ENCODE data around the gene CIDEC. TPM values are rescaled to one million over a fixed set of nuclear protein-coding genes. Genes with fewer than 3 reads are reported as not detected.
"Not testable (repeated sequence)": the region's sequence is repeated elsewhere in the genome, so short reads cannot be mapped to it uniquely, and the experiment has no call there.

CIDEC gene
- total RNA-seq, 1 experiment from 2014 or later, result not detected

DNA sequence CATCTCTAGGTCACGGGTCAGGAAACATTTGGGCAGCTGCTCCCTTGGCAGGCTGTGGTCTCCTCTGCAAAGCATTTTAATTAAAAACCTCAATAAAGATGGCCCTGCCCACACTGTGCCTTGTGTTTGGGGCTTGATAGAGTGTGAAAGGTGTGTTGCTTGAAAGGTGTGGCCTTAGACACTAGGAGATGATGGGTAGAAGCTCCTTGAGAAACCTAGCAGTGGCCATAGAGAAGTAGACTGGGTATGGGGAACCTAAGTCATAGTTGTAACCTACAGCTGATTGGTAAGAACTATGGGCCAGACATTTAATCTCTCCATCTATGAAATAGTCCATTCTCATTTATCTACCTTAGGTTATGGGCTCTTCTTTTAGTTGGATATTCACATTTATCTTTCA lies 13.7 kb upstream of the CIDEC start:
- H3K27ac ChIP-seq, result no peak overlapping the region
- no peaks in the 10 kb centered on the region; the same call in 1 of the 2 replicates for H3K27me3 ChIP-seq
- no peak for DNase-seq
- H3K4me1 ChIP-seq, result peaks cover 3% of the 10 kb centered on the region; the same call in 1 of the 2 replicates
- peaks cover 14% of the 10 kb centered on the region for H3K36me3 ChIP-seq
- H3K4me3 ChIP-seq, result no peak overlapping the region
- no peaks in the 10 kb centered on the region for H3K9me3 ChIP-seq (replicated peaks)

DNA sequence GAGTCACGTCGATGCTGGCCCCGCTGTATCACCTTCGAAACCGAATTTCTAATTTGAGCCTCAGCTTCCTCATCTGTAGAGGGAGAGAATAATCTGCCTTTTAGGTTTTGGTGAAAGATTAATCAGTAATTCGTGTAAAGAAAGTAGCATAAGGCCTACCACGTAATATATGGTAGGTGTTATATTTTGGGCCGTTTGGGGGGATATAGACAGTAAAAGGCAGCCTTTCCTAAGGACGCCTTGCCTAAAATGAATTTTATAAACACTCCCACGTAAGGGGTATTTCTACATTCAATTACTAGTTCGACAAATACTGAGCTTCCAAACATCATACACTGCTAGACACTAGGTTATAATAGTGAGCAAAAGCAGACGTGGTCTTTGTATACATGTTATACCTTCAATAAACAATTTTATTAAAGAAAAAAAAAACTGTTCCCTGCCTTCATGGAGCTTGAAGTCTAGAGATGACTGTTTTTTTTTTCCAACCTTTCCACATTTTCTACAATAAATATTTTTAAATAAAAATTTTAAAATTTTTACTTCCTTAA lies 11.1 kb upstream of the CIDEC start:
- no peaks in the 10 kb centered on the region for H3K9me3 ChIP-seq (replicated peaks)
- H3K27me3 ChIP-seq, result no peaks in the 10 kb centered on the region; the same call in 1 of the 2 replicates
- no peak for DNase-seq
- H3K4me3 ChIP-seq, result peak overlapping the region; percentile 98
- H3K36me3 ChIP-seq, result peaks cover 14% of the 10 kb centered on the region
- peak overlapping the region; percentile 82 for H3K27ac ChIP-seq
- peaks cover 3% of the 10 kb centered on the region; the same call in 1 of the 2 replicates for H3K4me1 ChIP-seq

DNA sequence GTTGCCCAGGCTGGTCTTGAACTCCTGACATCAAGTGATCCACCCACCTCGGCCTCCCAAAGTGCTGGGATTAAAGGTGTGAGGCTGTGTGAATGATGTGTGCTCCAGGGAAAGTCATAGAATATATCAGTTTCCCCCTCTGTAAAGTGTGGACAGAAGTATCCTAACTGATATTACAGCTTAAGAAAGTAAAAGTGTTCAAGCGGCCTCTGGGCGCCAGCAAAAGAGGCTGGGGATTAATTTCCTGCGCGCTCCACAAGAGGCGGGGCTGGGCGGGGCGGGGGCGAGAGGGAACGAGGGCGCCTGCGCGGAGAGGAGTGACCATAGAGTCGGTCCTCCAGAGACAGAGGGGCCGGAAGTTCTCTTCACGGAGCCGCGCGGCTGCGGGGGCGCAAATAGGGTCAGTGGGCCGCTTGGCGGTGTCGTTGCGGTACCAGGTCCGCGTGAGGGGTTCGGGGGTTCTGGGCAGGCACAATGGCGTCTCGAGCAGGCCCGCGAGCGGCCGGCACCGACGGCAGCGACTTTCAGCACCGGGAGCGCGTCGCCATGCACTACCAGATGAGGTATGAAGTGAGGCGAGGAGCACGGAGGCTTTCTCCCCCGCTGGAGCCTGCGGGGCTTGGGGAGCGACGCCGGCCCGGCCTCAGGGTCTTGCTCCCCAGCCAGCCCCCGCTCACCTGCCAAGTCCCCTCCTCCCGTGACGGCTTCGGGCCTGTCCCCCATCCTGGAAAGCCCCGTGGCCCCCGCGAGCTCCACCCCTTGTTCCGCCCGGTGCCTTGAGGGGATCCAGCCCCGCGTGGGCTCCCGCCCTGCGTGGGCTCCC lies 10.4 kb upstream of the CIDEC start, which contains the start of gene JAGN1:
Gene JAGN1, plus strand, starts transcription at position 362 of the 823 bp plus-strand sequence. Its CDS starts 113 bp downstream, at position 475.
- Histone ChIP-seq H3K36me3 (peaks cover 14% of the 10 kb centered on the region), H3K27ac (peak within 1 kb of the TSS; percentile 82), H3K4me1 (peaks cover 3% of the 10 kb centered on the region; the same call in 1 of the 2 replicates), H3K4me3 (peak within 1 kb of the TSS; percentile 98), H3K9me3 (replicated peaks) (no peaks in the 10 kb centered on the region), H3K27me3 (no peaks in the 10 kb centered on the region; the same call in 1 of the 2 replicates)
- peak; percentile 86 to 95 for DNase-seq

DNA sequence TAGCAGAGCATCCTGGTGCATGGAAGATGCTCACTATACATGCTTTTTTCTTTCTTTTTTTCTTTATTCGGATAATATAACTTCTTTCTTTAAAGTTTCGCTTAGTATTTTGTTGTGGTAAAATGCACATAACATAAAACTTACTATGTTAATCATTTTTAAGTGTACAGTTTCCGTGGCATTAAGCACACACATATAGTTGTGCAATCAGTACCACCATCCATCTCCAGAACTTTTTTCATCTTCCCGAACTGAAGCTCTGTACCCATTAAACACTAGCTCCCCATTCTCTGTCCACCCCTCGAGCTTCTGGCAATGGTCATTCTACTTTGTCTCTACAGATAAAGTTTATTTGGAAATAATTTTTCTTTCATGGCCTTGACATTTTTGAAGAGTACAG lies 9.4 kb upstream of the CIDEC start:
- Histone ChIP-seq H3K36me3 (peaks cover 14% of the 10 kb centered on the region), H3K9me3 (replicated peaks) (no peaks in the 10 kb centered on the region), H3K4me3 (no peak overlapping the region), H3K27ac (no peak overlapping the region), H3K4me1 (peaks cover 9% of the 10 kb centered on the region), H3K27me3 (no peaks in the 10 kb centered on the region; the same call in 1 of the 2 replicates)
- DNase-seq, result no peak

DNA sequence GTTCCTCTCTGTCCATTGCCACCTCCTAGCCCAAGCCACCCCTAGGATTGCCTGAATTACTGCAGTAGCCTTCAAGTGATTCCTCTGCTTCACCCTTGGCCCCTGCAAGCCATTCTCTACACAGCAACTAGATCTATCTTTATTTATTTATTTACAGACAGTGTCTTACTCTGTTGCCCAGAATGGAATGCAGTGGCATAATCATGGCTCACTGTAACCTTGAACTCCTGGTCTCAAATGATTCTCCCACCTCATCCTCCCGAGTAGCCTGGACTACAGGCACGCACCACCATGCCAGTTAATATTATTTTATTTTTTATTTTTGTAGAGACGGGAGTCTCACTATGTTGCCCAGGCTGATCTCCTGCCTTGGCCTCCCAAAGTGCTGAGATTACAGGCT lies 8.5 kb upstream of the CIDEC start:
- peaks cover 14% of the 10 kb centered on the region for H3K36me3 ChIP-seq

DNA sequence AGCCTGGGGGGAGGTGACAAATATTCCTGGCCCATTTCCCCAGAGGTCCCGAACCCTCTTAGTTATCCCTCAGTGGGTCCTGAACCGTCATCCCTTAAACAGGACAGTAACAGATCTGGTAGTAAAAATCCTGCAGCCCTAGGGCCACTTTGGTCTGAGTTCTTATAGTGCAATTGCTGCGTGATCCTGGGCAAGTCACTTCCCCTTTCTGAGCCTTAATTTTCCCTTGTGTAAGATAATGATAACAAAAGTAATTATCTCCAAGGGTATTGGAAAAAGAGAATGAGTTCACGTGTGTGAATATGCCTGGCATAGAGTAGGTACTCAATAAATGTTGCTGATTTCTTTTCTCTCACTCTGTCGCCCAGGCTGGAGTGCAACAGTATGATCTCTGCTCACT lies 7.4 kb upstream of the CIDEC start:
- Histone ChIP-seq H3K4me3 (no peak overlapping the region), H3K27me3 (no peaks in the 10 kb centered on the region; the same call in 1 of the 2 replicates), H3K36me3 (peaks cover 6% of the 10 kb centered on the region), H3K9me3 (replicated peaks) (no peaks in the 10 kb centered on the region), H3K27ac (no peak overlapping the region), H3K4me1 (peaks cover 11% of the 10 kb centered on the region)
- DNase-seq, result no peak

More for the DNA sequence above, 8.5 kb upstream of the CIDEC start:
- DNase-seq, result no peak
- H3K9me3 ChIP-seq (replicated peaks), result no peaks in the 10 kb centered on the region
- no peaks in the 10 kb centered on the region; the same call in 1 of the 2 replicates for H3K27me3 ChIP-seq
- no peak overlapping the region for H3K4me3 ChIP-seq
- H3K27ac ChIP-seq, result no peak overlapping the region
- H3K4me1 ChIP-seq, result peaks cover 11% of the 10 kb centered on the region

DNA sequence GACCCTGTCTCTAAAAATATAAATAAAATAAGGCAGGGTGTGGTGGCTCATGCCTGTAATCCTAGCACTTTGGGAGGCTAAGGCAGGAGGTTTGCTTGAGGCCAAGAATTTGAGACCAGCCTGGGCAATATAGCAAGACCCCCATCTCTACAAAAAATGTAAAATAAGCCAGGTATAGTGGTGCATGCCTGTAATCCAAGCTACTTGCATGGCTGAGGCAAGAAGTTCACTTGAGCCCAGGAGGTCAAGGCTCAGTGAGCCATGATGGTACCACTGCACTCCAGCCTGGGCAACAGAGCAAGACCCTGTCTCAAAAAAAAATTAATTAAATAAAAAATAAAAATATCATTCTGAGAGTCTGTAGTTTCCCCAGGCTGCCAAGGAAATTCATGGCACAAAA lies 6.3 kb upstream of the CIDEC start:
- Histone ChIP-seq H3K27ac (no peak overlapping the region), H3K9me3 (replicated peaks) (no peaks in the 10 kb centered on the region), H3K4me3 (no peak overlapping the region), H3K27me3 (no peaks in the 10 kb centered on the region; the same call in 1 of the 2 replicates), H3K36me3 (no peaks in the 10 kb centered on the region; the same call in 1 of the 2 replicates), H3K4me1 (peaks cover 15% of the 10 kb centered on the region)
- DNase-seq, result no peak

DNA sequence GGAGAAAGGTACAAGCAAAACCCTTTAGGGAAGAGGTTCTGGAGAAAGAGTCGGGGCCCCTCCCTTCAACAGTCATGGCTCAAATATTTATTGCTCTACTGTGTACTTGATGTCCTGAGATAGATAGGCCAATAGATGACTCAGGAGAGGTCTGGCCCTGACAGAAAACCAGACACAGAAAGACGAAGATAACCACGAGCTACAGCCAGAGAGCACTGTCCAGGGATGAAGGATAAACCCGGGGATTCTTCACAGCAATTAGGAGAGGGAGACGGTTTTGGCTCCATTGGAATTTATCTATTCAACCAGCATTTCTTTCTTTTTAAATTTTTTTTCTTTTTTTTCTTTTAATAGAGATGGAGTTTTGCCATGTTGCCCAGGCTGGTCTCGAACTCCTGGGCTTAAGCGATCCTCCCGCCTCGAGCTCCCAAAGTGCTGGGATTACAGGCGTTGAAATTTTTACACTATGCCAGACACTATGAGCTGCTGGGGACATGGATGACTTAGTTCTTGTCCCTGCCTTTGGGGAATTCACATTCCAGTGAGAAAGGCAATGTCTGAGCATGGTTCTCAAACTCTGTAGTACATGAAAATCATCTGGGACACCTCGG lies 4.6 kb upstream of the CIDEC start:
- no peak overlapping the region for H3K4me3 ChIP-seq

DNA sequence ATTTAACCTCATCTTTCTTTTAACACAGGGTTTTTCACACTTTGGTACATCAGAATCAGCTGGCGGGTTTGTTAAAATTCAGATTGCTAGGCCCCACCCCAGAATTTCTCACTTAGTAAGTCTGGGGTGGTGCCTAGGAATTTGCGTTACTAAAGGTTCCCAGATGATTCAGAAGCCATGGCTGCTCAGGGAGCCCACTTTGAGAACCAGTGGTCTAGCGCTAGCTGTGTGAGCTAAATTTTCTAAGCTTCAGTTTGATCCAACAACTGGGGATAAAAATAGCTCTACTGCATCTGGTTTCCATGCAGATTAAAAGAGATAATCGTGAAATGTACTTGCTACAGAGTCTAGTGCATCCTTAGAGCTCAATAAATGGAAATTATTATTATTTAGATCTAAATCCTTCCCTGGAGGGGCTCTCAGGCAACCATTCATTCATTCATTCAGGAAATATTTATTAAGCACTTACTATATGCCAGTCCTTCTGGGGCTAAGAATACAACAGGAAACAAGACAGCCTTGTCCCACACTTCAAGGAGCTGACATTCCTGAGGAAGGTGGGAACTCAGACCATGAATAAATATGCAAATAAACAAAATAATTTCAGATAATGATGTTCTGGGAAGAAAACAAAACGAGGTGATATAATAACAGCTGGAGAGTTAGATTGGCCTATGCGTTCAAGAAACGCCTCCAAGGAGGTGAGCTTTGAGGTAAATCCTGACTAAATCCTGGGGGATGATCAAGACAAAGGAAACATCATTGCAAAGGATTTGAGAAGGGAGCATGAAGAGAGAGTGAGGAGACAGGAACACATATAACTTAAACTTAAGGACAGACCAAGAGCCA lies 3.9 kb upstream of the CIDEC start:
- no peaks in the 10 kb centered on the region for H3K9me3 ChIP-seq (replicated peaks)
- no peak for DNase-seq
- H3K4me3 ChIP-seq, result no peak overlapping the region
- H3K36me3 ChIP-seq, result no peaks in the 10 kb centered on the region
- peaks cover 19% of the 10 kb centered on the region for H3K4me1 ChIP-seq
- H3K27me3 ChIP-seq, result no peaks in the 10 kb centered on the region
- H3K27ac ChIP-seq, result no peak overlapping the region

More for the DNA sequence above, 4.6 kb upstream of the CIDEC start:
- H3K27ac ChIP-seq, result no peak overlapping the region
- peaks cover 19% of the 10 kb centered on the region for H3K4me1 ChIP-seq
- H3K9me3 ChIP-seq (replicated peaks), result no peaks in the 10 kb centered on the region
- H3K36me3 ChIP-seq, result no peaks in the 10 kb centered on the region
- no peak for DNase-seq
- H3K27me3 ChIP-seq, result no peaks in the 10 kb centered on the region; the same call in 1 of the 2 replicates

DNA sequence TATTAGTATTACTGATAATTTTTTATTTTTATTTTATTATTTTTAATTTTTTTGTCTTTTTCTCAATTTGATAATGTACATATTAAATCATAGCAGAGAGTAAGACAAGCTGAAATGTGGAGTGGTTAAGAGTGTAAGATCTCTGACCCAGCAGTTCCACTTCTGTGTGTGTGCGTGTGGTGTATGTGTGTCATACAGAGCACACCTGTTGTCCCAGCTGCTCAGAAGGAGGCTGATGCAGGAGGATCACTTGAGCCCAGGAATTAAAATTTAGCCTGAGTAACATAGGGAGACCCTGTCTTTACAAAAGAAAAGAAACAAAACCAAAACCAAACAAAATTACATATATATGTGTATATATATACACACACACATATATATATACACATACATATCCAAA lies 1.4 kb upstream of the CIDEC start:
- no peak overlapping the region for H3K27ac ChIP-seq
- H3K4me3 ChIP-seq, result no peak overlapping the region
- H3K9me3 ChIP-seq (replicated peaks), result no peaks in the 10 kb centered on the region
- peaks cover 19% of the 10 kb centered on the region for H3K4me1 ChIP-seq
- DNase-seq, result peak; percentile 82 to 90
- H3K36me3 ChIP-seq, result no peaks in the 10 kb centered on the region
- H3K27me3 ChIP-seq, result no peaks in the 10 kb centered on the region

DNA sequence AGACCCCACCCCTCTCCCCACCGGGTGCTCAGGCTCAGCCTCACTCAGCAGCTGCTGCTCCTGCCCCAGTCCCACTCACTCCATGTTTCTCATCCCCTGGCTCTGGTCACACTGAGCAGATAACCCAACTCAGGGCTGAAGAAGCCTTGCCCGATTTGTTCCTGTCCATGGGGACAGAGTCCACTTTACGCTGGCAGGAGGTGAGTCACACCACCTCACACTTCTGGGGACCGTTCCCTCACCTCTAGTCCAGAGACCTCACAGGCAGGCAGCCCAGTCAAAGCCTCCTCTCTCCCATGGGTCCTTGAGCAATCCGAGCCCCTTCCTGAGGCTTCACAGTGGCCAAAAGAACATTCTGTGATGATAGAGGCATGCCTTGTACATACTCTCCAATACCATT lies 1.4 kb downstream of the CIDEC start:
- no peak for DNase-seq
- peaks cover 16% of the 10 kb centered on the region for H3K4me1 ChIP-seq

DNA sequence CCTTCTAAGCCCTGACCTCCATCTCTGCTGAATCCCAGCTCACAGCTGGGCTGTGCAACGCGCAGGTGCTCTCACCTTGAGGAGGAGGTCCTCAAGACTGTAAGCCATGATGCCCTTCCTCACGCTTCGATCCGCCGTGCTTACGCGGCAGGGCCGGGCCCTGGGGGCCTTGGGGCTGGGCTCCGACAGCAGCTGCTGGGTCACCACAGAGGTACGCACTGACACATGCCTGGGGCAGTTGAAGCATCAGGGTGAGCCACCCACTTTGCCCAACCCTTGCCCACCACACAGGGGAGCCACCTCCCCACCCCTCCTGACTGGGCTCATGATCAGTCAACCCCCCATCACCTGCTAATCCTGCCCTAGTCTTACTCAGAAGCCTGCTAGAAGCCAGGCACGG lies 3.1 kb downstream of the CIDEC start:
- peaks cover 16% of the 10 kb centered on the region for H3K4me1 ChIP-seq
- no peak overlapping the region for H3K4me3 ChIP-seq
- no peak overlapping the region for H3K27ac ChIP-seq
- no peaks in the 10 kb centered on the region for H3K36me3 ChIP-seq
- DNase-seq, result peak in 1 of 2 experiments; percentile 27
- H3K27me3 ChIP-seq, result no peaks in the 10 kb centered on the region
- H3K9me3 ChIP-seq (replicated peaks), result no peaks in the 10 kb centered on the region

More for the DNA sequence above, 1.4 kb downstream of the CIDEC start:
- no peaks in the 10 kb centered on the region for H3K27me3 ChIP-seq
- H3K4me3 ChIP-seq, result no peak overlapping the region
- no peak overlapping the region for H3K27ac ChIP-seq
- H3K36me3 ChIP-seq, result no peaks in the 10 kb centered on the region
- H3K9me3 ChIP-seq (replicated peaks), result no peaks in the 10 kb centered on the region

DNA sequence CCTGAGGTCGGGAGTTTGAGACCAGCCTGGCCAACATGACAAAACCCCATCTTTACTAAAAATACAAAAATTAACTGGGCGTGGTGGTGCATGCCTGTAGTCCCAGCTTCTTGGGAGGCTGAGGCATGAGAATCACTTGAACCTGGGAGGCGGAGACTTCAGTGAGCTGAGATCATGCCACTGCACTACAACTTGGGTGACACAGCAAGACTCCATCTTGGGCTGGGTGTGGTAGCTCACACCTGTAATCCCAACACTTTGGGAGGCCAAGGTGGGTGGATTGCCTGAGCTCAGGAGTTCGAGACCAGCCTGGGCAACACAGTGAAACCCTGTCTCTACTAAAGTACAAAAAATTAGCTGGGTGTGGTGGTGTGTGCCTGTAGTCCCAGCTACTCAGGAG lies 3.8 kb downstream of the CIDEC start:
- not testable (repeated sequence) for H3K4me3 ChIP-seq; H3K4me1 ChIP-seq; H3K27me3 ChIP-seq; DNase-seq; H3K27ac ChIP-seq; H3K36me3 ChIP-seq; H3K9me3 ChIP-seq (replicated peaks)

DNA sequence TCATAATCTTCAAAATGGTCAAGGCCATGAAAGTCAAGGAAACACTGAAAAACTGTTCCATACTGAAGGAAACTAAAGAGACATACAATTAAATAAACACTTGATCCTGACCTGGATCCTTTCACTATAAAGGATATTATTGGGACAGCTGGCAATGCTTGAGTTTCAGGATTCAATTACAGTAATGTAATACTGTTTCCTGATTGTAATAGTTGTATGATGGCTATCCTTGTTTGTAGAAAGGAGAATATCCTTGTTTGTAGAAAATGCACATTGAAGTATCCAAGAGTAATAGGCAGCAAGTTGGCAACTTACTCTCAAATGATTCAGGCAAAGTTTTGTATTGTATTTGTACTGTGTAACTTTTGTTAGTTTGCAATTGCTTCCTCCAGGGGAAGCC lies 4.6 kb downstream of the CIDEC start:
- H3K4me1 ChIP-seq, result peaks cover 5% of the 10 kb centered on the region; the same call in 1 of the 2 replicates
- H3K27ac ChIP-seq, result no peak overlapping the region
- no peaks in the 10 kb centered on the region for H3K36me3 ChIP-seq
- no peaks in the 10 kb centered on the region for H3K9me3 ChIP-seq (replicated peaks)
- peak in 1 of 2 experiments; percentile 29 for DNase-seq
- no peaks in the 10 kb centered on the region for H3K27me3 ChIP-seq
- no peak overlapping the region for H3K4me3 ChIP-seq
